OCI-M1 (cell line): ENCODE data around the gene CHPF2.

ENCODE experiments used
- DNase-seq: peaks from one replicate; lab custom pipeline; 2025; lab: John Stamatoyannopoulos, UW

CHPF2 gene

DNA sequence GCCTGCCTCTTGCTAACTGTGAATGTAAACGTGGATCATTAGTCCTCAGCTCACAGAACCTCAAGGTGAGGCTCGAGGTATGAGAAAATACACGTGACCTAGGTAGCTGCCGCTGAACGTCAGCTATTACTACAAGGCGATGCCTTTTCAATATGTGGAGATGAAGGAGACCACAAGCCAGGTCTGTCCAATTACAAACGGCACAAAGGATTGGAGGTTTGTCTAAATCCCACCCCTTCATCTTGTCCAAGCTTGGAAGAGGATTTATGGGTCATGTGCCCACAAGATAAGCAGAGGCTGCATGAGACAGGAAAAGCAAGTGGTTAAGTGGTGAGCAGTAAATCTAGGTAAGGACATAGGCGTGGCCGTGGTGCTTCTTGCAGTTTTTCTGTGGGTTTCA lies 25.4 kb upstream of the CHPF2 start:
- peak; percentile 76 for DNase-seq

DNA sequence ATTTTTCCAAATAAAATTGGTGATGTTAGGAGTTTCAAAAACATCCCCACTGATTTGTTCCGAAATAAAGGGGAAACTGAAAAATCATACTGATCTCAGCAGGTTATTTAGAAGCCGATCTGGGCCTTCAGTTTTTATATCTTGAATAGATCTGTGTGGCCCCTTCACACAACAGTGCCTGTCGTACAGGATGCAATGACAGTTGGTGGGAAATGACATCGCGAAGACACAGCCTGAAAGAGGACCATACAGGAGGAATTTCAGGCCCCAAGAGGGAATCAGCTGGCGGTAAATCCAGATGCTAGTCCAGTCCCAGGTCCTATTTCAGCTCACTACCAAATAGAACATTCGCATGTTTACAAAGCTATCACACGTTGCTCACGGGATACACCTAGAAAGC lies 25.0 kb upstream of the CHPF2 start:
- peak; percentile 31 for DNase-seq

DNA sequence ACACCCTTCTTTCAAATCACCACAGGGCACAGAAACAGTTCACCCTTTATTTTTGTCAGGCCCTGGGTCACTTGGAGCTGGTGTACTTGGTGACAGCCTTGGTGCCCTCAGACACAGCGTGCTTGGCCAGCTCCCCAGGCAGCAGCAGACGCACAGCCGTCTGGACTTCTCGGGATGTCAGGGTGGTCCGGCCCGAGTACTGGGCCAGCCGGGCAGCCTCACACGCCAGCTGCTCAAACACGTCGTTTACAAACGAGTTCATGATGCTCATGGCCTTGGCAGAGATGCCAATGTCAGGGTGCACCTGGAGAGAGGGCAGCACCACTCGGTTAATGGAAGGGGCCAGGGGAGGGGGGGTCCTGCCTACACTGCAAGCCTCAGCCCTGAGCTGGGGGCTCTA lies 24.5 kb upstream of the CHPF2 start:
- DNase-seq = no peak

DNA sequence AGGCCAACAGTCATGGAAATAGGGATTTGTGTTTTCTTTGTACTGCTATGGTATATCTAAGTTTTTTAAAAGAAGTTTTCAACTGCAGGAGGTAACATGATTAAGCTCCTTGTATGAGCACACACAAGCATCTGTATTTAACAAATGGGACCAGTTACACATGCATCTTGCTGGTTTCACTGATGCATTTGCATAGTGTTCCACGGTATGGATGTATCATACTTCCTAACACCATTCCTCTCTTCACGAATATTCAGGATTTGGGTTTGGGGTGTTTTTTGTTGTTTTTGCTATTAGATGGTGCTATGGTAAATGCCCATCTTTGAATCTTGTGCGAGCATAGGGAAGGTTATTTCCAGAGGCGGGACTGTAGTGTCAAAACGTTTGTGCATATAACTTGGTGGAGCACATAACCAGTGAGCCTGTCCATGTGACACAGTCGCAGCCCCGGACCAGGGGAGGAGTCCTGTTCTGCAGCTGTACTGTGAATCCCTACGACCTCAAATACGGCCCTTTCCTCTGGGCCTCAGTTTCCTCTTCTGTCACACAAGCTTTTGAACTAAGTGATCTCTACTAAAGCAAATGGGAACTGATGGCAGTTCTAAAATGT lies 23.9 kb upstream of the CHPF2 start:
- DNase-seq = no peak

DNA sequence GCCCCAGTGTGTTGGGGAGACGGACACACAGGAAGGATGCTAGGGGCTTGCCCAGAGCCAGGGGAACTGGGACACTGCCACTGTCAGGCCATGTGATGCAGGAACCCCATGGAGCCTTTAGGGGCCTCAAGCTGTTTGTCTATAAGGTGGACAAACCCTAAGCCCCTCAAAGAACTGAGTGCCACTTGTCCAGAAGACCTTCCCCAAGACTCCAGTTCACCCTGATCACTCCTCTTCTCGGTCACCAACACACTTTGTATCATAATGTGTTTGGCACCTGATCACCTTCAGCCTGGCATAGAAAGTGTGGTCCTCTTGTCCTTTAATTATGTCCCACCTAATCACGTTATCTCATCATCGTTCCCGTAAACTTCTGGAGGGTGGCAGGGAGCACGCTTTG lies 22.7 kb upstream of the CHPF2 start:
- DNase-seq = no peak

DNA sequence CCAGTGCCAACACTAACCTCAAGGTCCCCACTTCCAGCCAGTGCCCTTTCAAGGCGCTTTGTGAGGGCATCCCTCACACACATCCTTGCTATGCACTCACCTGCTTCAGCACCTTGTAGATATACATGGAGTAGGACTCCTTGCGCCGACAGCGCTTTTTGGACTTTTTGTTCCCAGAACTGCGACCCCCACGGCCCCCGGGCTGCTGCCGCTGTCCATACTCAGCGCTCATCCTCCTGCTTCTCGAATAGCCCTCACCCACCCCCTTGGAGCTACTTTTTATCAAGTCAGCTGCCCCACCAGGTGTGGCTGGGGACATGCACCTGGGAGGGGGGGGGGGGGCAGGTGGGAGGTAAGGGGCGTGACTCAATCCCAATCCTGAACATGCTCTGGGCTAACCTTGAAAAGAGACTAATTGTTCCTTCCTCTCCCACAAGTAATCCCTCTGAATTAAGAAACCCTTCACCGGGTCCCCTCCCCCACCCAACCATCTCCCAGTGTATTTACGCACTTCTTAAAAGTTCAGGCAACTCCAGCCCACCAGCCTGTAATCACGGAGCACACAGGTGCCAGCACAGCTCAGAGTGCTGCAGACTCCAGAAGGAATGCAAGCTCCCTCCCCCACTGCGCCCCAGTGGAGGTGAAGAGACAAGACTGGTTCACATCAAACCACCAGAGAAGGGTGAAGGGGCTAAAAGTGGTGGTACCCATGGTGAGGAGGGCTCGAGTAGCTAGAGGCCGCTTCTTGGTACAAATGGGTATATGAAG lies 22.0 kb upstream of the CHPF2 start, which contains the start of gene H2BK1:
H2BK1 (minus strand) TSS at position 402 of the 768 bp plus-strand sequence; CDS start at position 232, 170 bp downstream.
- DNase-seq = no peak

DNA sequence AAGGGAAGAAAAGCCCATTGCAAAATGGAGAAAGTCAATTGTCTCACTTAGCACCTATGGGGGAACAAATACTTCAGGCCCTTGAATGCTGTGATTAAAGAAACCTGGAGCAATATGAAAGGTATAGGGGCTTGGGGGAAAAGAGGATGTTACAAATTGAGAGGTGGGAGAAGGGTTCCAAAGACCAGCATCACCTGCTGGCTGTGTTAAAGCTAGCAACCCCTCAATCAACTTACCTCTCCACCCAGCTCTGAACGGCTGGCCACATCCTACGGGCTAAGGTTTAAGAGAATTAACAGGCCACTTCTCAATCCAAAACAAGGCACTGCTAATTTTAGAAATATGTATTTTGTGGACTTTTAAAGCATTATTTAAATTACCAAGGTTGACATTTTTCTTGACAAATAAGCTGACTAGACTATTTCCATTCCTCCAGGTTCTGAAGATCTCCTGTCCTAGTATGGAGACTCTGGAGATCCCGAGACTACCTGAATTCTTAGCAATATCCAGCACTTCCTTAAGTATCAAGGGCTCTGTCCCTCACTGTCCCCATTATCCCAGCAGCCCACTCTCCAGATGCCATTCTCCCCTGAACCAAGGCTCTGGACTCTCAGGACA lies 21.0 kb upstream of the CHPF2 start:
- no peak for DNase-seq

DNA sequence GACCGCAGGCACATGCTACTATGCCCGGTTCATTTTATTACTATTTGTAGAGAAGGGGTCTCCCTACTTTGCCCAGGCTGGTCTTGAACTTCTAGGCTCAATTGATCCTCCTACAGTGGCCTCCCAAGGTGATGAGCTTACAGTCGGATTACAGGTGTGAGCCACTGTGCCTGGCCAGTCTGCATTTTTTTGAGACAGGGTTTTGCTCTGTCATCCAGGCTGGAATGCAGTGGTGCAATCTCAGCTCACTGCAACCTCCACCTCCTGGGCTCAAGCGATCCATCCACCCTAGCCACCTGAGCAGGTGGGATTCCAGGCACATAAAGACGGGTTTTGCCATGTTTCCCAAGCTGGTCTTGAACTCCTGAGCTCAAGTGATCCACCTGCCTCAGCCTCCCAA lies 19.7 kb upstream of the CHPF2 start:
- no peak for DNase-seq

DNA sequence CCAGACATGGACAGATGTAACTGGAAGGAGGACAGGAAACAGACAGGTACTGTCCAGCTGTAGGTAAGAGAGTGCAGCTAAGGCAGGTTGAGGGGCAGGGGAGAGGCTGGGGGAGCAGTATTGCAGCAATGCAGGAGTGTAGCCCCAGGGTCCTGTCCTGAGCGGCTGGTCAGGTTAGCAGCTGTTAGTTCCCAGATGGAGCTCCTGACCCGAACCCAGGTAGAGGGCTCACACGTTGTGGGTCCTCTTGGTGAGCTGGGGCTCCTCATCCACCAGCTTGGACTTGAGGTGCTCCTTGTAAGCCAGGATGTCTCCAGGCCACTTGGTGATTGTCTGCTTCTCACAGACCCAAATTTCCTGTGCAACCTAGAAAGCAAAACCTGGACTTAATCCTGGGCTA lies 18.5 kb upstream of the CHPF2 start:
- DNase-seq = no peak

DNA sequence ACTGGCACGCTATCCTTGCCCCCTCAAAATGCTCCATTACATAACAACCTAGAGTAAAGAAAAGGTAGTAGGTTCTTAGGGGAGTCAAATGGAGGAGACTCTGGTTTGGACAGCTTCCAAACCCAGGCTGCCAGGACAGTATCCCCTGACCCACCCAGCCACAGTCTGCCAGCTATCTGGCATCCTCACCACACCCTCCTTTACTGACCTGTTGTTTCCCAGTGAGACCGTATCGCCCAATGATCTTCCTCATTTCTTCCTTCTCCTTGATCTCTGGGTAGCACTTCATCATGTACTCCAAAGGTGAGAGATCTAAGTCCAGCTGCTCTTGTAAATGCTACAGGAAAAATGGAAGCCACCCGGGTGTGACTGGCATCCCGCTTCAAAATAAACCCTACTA lies 16.9 kb upstream of the CHPF2 start:
- no peak for DNase-seq

DNA sequence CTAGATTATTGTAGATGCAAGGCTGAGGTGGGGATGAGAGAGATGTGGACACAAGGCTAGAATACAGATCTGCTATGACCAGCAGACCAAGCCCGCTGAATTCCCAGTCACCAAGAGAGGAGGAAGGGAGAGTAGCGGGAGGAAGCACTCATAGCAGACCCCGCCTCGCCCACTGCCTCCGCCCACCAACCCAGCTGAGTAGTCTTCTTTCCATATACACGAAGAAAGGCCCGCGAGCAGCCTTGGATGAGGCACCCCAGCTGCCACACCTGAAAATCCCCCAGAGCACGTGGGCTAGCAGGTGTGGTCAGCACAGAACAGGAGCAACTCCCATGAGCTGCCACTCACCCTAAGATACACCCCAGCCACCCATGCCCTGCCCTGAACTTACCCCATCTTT lies 14.1 kb upstream of the CHPF2 start:
- DNase-seq = no peak

DNA sequence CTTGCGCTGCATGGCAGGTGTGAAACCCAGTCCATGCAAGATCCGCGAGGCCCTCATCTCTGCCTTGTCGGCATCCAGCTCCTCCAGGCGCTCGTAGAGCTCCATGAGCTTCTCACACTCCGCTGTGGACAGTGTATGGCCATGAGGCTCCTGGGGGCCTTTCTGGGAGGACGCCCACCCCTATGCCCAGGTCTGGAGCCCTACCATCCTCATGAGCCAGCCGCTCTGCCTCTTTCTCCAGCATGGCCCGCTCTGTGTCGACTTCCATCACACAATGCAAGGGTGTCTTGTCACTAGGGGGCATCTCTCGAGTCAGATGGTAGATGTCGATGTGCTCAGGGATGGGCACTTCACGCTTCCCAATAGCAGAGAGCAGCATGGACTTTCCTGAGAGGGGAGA lies 8.6 kb upstream of the CHPF2 start:
- DNase-seq = no peak

DNA sequence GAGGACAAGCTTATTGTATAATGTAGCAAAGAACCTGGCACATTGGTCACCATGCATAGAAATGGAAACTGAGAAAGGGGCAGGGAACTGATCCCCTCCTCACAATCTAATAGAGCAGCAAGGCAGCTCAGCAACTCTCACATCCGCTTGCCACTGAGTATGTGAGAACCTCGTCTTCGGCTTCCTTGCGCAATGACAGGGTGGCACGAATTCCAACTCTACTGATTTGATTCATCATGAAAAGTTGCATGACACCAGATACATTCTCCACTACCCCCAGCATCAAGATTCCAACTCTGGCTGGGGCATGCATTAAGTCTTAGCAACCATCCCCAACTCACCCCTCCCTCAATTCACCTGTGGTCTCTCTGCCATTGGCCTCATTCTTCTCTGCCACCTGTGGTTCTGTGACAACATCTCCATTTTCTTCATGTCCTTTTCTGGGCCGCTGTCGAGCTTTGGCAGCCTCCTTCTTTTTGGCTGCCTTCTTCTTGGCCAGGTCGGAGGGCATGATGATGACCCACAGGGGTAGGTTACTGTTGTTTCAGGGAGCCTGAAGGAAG lies 6.3 kb upstream of the CHPF2 start:
- DNase-seq = no peak

DNA sequence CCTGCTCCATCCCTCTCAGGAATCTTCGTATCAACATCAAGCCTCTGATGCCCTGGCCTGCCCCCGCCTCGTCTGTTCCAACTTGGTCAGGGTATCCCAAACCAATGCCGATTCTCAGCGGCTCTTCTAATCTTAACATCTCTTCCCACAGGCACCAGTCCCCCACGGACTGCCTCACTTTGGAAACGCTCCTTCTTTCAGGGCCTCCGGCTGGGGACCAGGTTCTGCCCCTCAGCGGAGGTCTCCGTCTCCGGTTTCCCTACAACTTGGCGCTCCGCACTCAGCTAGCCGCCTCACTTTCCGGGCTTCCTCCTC lies 5.8 kb upstream of the CHPF2 start:
- DNase-seq = no peak

DNA sequence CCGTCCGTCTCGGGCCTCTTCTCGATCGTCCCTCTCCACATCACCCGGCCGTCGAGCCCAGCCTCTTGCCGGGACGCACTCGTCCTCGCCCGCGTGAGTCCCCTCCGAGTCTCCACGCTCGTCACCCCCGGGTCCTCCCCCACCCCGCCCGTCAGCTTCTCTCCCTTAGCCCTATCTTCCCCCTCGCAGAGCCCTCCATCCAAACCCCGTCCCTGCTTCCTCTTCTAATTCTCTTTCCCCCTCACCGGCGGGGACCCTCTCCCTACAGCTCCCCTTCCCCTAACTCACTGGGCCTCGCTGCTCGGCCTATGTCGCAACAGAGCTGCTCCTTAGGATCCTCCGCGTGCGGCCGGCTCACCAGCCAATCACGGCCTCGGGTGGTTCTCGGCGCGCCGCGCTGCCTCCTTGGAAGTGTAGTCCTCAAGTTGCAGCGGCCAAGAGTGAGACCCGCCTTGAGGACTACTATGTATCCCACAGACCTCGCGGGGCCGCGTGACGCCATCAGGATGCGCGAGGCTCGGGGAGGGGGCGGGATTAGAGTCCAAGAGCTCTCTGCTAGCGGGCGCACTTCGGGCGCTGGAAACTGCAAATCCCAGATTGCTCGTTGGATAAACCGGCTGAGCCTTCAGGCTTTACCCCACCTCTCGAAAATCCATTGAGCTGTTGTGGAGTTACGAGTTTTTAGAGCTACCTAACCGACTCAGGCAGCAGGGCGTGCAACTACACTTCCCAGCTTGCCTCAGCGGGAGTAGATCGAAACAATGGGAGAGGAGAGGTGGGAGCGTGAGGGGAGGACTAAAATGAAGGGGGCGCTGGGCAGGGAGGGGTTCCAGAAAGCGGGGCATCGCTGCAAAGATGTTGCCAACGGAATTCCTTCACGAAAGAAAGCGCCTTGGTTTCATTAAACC lies 5.2 kb upstream of the CHPF2 start, which contains the start of gene ABCF2:
ABCF2 (minus strand) TSS at position 331 of the 908 bp plus-strand sequence. CDS start 747 bp downstream, outside the sequence.
- peak; percentile 95 for DNase-seq

DNA sequence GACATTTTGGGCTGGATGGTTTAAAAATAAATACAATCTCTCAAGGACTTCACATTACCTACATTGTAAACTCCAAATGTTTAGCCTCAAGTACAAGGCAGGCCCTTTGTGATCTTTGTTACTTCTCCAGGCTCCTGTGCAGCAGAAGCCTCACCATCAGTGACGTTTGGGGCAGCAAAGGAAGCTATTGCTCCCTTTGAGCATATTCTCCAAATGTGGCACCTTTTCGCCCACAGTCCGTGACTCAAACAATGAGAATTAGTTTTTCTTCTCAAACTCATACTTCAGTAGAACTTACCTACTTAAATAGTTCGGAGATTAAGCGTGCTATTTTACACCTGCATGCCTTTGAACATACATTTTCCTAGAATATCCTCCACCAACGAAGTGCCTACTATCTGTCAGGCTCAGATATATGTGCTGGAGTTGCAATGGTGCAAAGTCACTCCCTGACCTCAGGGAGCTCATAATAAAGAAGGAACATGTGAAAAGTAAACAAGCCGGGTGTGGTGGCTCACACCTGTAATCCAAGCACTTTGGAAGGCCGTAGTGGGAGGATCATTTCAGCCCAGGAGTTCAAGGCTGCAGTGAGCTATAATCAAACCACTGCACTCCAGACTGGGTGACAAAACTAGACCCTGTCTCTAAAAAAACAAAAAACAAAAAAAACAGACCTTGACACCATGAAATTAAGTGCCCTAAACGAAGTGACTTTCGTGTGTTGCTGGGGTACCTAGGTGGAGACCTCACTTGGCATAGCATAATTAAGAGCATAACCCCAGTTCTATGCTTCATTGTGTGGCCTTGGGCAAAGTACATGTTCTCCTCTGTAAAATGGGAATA lies 4.0 kb upstream of the CHPF2 start:
- DNase-seq = peak; percentile 27

DNA sequence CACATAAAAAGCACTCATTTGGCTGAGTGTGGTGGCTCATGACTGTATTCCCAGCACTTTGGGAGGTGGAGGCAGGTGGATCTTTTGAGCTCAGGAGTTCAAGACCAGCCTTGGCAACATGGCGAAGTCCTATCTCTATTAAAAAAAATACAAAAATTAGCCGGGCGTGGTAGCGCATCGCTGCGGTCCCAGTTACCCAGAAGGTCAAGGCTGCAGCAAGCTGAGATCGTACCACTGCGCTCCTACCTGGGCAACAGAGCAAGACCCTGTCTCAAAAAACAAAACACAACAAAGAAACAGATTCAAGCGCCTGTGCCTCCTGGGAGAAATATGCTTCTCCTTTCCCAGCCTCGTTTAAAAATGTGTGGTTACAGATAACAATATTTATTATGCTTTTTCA lies 3.0 kb upstream of the CHPF2 start:
- no peak for DNase-seq

DNA sequence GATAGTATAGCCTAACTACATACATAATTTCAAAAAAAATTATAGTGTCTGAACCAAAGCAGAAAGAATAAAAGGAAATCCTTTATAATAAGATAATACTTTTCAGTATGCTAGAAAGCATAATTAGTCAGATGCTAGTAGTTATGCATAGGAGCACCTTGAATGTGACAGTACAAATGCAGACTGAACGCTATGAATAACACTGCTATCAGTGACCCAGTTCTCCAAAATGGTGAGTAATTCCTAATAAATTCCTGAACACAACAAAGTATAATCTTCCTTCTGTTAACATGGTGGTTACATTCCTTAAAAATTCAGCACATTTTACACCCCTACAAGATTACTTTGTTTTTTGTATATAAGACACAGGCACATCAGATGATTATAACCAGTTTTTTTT lies 1.2 kb upstream of the CHPF2 start:
- DNase-seq = no peak

DNA sequence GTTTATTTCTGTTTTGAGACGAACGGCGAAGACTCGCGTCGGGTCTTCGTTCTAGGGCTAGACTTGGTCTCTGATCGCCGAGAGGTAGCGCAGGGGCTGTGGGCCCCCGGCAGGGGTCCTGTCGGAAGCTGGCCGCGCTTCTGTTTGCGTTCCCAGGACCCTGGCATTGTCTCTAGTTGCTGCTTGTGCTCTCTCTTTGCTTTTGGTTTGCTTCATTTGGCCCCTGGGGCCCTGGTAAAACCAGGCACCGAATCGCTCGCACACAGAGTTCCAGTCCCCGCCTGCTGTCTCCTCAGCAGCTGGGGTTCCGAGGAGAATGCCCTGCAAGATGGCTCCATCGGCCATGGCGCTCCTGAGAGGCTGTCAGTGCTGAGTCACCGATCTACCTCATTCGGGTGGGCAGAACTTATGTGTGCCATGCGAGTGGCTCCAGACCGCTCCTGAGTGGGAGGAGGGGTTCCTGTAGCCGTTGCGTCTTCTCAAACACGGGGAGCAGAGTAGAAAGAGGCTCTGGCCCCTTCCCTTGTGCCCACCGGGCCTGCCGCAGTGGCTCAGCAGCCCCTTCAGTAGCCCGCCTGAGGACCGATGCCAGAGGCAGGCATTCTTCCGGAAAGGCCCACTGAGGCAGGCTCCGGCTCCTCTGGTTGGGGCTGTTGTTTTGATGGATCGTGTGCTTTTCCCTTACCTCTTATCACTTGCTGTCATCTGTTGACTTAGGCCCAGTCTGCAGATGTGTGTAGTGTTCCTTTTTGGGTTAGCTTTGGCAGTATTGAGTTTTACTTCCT lies 826 bp downstream of the CHPF2 start:
- peak; percentile 48 for DNase-seq

DNA sequence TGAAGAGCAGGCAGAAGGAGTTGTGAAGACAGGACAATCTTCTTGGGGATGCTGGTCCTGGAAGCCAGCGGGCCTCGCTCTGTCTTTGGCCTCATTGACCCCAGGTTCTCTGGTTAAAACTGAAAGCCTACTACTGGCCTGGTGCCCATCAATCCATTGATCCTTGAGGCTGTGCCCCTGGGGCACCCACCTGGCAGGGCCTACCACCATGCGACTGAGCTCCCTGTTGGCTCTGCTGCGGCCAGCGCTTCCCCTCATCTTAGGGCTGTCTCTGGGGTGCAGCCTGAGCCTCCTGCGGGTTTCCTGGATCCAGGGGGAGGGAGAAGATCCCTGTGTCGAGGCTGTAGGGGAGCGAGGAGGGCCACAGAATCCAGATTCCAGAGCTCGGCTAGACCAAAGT lies 1.5 kb downstream of the CHPF2 start:
- DNase-seq = no peak
